ENCODE results near the gene GARS1.

GRCh38 chr7:30604901-30605300, 10.2 kb downstream of the GARS1 start:
- TF ChIP-seq CTCF (IDR thresholded peaks at IDR 0.05; ENCODE audit: low read length) (no peak), EZH2 (IDR thresholded peaks at IDR 0.05; ENCODE audit: borderline replicate concordance, low read length) (no peak)
